ENCODE results near the gene CTAG1B.
"Not testable (repeated sequence)": the region's sequence is repeated elsewhere in the genome, so short reads cannot be mapped to it uniquely, and the experiment has no call there.

- TF ChIP-seq ZNF70 (CRISPR knock-in tag; IDR thresholded peaks at IDR 0.05); PATZ1 (CRISPR knock-in tag; IDR thresholded peaks at IDR 0.05; ENCODE audit: borderline replicate concordance); ZFP3 (CRISPR knock-in tag; IDR thresholded peaks at IDR 0.05); ARNTL (CRISPR knock-in tag; IDR thresholded peaks at IDR 0.05; ENCODE audit: borderline replicate concordance, low read depth); GLIS3 (CRISPR knock-in tag; IDR thresholded peaks at IDR 0.05); CSRNP3 (CRISPR knock-in tag; IDR thresholded peaks at IDR 0.05): not testable (repeated sequence)
Measured at GRCh38 chrX:154653413-154653812, 34.3 kb upstream of the CTAG1B start, which contains the start of gene CTAG2.
